Kidney (tissue), 14 donors: ENCODE measurements around the gene SMAD3. TPM values are rescaled to one million over a fixed set of nuclear protein-coding genes. Genes with fewer than 3 reads are reported as not detected.

Experiments used
- DNase-seq, 5 donors: peaks; one replicate each; pipeline ENCODE4 v3.0.0-alpha.2; 2013 to 2020
- FAIRE-seq: peaks from 2 replicates; lab custom pipeline; 2012; peaks lifted over from hg19 to GRCh38; lab: Jason Lieb, UNC
- H3K27ac ChIP-seq, 2 donors: one replicate each; pipeline ENCODE4 v1.7.0; 2013; ENCODE audit warnings: low read depth in 2 of 2, low read length in 2 of 2, inconsistent platforms in 1 of 2
- H3K27me3 ChIP-seq: one replicate; pipeline ENCODE4 v1.7.1; 2013; ENCODE audit warnings: low read length, inconsistent platforms; ENCODE audit not compliant: control insufficient read depth, insufficient read depth
- H3K36me3 ChIP-seq, 3 donors: one replicate each; pipeline versions ENCODE4 v1.7.0 to v1.7.1; 2013; ENCODE audit warnings: low read length in 3 of 3, control low read depth in 1 of 3, inconsistent platforms in 1 of 3; ENCODE audit not compliant: insufficient read depth in 3 of 3, control insufficient read depth in 2 of 3
- H3K4me1 ChIP-seq, 3 donors: one replicate each; pipeline versions ENCODE4 v1.7.0 to v1.7.1; 2013; ENCODE audit warnings: low read length in 3 of 3, inconsistent platforms in 1 of 3, low read depth in 1 of 3; ENCODE audit not compliant: control insufficient read depth in 2 of 3, insufficient read depth in 2 of 3
- H3K4me3 ChIP-seq, 3 donors: one replicate each; pipeline versions ENCODE4 v1.7.0 to v1.8.1; 2013; ENCODE audit warnings: low read length in 3 of 3, control low read depth in 1 of 3, inconsistent platforms in 1 of 3
- H3K9ac ChIP-seq, 3 donors: one replicate each; pipeline versions ENCODE4 v1.7.0 to v1.7.1; 2013; ENCODE audit warnings: low read length in 3 of 3, control low read depth in 1 of 3, inconsistent platforms in 1 of 3
- H3K9me3 ChIP-seq, 3 donors: one replicate each; pipeline versions ENCODE4 v1.7.0 to v1.7.1; 2013; ENCODE audit warnings: low read length in 3 of 3, control low read depth in 1 of 3, inconsistent platforms in 1 of 3; ENCODE audit not compliant: control insufficient read depth in 2 of 3, insufficient read depth in 1 of 3
- CTCF ChIP-seq: IDR thresholded peaks from 3 replicates; pipeline ENCODE4 v1.5.1; 2012; ENCODE audit warnings: mild to moderate bottlenecking, moderate library complexity, borderline replicate concordance; ENCODE audit not compliant: insufficient read depth; ENCODE audit errors: extremely low read depth
- intact Hi-C: fragments of 100-400 bp; cut with DNase I; formaldehyde crosslinking; loops from one replicate; pipeline ENCODE4 v1.11.1; 2022
- polyA plus RNA-seq: library from polyadenylated mRNA; stranded (reverse); fragments of 350-450 nt; fragmentation: Illumina TruSeq; extraction: RNeasy Lipid Tissue Mini Kit (QIAGEN cat#74804); gene quantifications from one replicate; pipeline ENCODE4 v1.2.3, GENCODE V29; 2014; ENCODE audit warnings: low read depth, low replicate concordance; ENCODE audit not compliant: insufficient read depth
- total RNA-seq: library from RNA; stranded (reverse); fragmentation: NEBNext Ultra II Directional; extraction: Animal tissue kit (Norgen Biotek cat#: 25700); gene quantifications from one replicate; pipeline ENCODE4 v1.2.1, GENCODE V29; 2021
- donor health status: control.
- donor health status: control.
- donor health status: control.
- donor health status: control.
- donor health status: control.
- donor health status: DM: yes; HTN: yes; CAD: no.
- donor health status: Normal renal cell carcinoma (clear cell type).

SMAD3 gene
- total and polyA plus RNA-seq, 2 donors from 2014 or later = 10.1 to 58.2 TPM

- Histone ChIP-seq H3K4me1 (no peaks in the 10 kb centered on the region), H3K27ac (no peak overlapping the region), H3K4me3 (no peak overlapping the region), H3K36me3 (no peaks in the 10 kb centered on the region), H3K9ac (no peak overlapping the region), H3K9me3 (no peaks in the 10 kb centered on the region), H3K27me3 (no peaks in the 10 kb centered on the region)
- no peak for TF ChIP-seq CTCF
- no peak for DNase-seq
- intact Hi-C loops = no loop called here
- no peak for FAIRE-seq
These were observed 159.5 kb downstream of the SMAD3 start for GRCh38 chr15:67224889-67225288.

GRCh38 chr15:67225336-67225735 lies 159.9 kb downstream of the SMAD3 start:
- H3K36me3 ChIP-seq = peaks cover 0 to 3% (median under 1%) of the 10 kb centered on the region in 3 donors
- H3K9me3 ChIP-seq = no peaks in the 10 kb centered on the region
- H3K4me1 ChIP-seq = no peaks in the 10 kb centered on the region
- no peak overlapping the region for H3K4me3 ChIP-seq
- intact Hi-C loops = no loop called here
- no peak overlapping the region for H3K27ac ChIP-seq
- DNase-seq (no peak), FAIRE-seq (no peak)
- no peak for TF ChIP-seq CTCF
- no peaks in the 10 kb centered on the region for H3K27me3 ChIP-seq
- no peak overlapping the region for H3K9ac ChIP-seq

GRCh38 chr15:67227431-67227830 lies 162.0 kb downstream of the SMAD3 start:
- no peak overlapping the region for H3K27ac ChIP-seq
- peak in 3 of 5 donors; percentile 10 to 19 (median 18) for DNase-seq
- no peaks in the 10 kb centered on the region for H3K9me3 ChIP-seq
- intact Hi-C loops = no loop called here
- H3K4me3 ChIP-seq = no peak overlapping the region
- no peak for FAIRE-seq
- H3K27me3 ChIP-seq = no peaks in the 10 kb centered on the region
- peaks cover 0 to 6% (median 6%) of the 10 kb centered on the region in 3 donors for H3K36me3 ChIP-seq
- no peak for TF ChIP-seq CTCF
- H3K9ac ChIP-seq = no peak overlapping the region
- H3K4me1 ChIP-seq = peaks cover 0 to 1% (median 0%) of the 10 kb centered on the region in 3 donors

- FAIRE-seq (no peak), DNase-seq (no peak)
- Histone ChIP-seq H3K9me3 (no peaks in the 10 kb centered on the region), H3K27me3 (no peaks in the 10 kb centered on the region), H3K4me3 (no peak overlapping the region), H3K4me1 (peaks cover 0 to 2% (median 0%) of the 10 kb centered on the region in 3 donors), H3K9ac (no peak overlapping the region), H3K36me3 (peaks cover 0 to 6% (median 6%) of the 10 kb centered on the region in 3 donors), H3K27ac (no peak overlapping the region)
- intact Hi-C loops = no loop called here
- no peak for TF ChIP-seq CTCF
These were observed 162.4 kb downstream of the SMAD3 start for GRCh38 chr15:67227846-67228245.
